Prostate gland (tissue), 2 donors: Measurements from ENCODE around the gene MAP3K19.

Source experiments
- CTCF ChIP-seq, 4 experiments: fragments of 200-600 bp in 2 of 4; fragments of 450-650 bp in 2 of 4; sonication (generic) in 2 of 4; IDR thresholded peaks; 1 replicate in 3 of 4; 2 replicates in 1 of 4; pipeline ENCODE4 v1.5.1; 2016 to 2019; ENCODE audit warnings: antibody characterized with exemption in 4 of 4, mild to moderate bottlenecking in 2 of 4, moderate library complexity in 2 of 4
- POLR2A ChIP-seq: fragments of 450-650 bp; IDR thresholded peaks from one replicate; pipeline ENCODE4 v1.6.1; 2016; ENCODE audit warnings: antibody characterized with exemption, mild to moderate bottlenecking
- POLR2AphosphoS5 ChIP-seq: sonication (generic); formaldehyde crosslinking; IDR thresholded peaks from one replicate; pipeline ENCODE4 v1.6.1; 2017; ENCODE audit warnings: antibody characterized with exemption

- TF ChIP-seq POLR2AphosphoS5 (no peak), POLR2A (no peak), CTCF (IDR thresholded peaks at IDR 0.05) (no peak)
Measured at GRCh38 chr2:135064149-135064548, 16.9 kb upstream of the MAP3K19 start.
